ENCODE results near the gene FGGY.

Gene FGGY

GRCh38 chr1:59285691-59286090 is 11.2 kb upstream of the FGGY start:
- no peak overlapping the region for H3K4me3 ChIP-seq (ENCODE audit: low read depth, low read length)
- DNase-seq (ENCODE audit: low read depth, low spot score): no peak
- in situ Hi-C loops (cut with HindIII; ENCODE audit: low sequenced_read_pairs): no loop called here
- TF ChIP-seq, protein P1, sequence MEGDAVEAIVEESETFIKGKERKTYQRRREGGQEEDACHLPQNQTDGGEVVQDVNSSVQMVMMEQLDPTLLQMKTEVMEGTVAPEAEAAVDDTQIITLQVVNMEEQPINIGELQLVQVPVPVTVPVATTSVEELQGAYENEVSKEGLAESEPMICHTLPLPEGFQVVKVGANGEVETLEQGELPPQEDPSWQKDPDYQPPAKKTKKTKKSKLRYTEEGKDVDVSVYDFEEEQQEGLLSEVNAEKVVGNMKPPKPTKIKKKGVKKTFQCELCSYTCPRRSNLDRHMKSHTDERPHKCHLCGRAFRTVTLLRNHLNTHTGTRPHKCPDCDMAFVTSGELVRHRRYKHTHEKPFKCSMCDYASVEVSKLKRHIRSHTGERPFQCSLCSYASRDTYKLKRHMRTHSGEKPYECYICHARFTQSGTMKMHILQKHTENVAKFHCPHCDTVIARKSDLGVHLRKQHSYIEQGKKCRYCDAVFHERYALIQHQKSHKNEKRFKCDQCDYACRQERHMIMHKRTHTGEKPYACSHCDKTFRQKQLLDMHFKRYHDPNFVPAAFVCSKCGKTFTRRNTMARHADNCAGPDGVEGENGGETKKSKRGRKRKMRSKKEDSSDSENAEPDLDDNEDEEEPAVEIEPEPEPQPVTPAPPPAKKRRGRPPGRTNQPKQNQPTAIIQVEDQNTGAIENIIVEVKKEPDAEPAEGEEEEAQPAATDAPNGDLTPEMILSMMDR (IDR thresholded peaks at IDR 0.05; ENCODE audit: low read depth, low read length): no peak

GRCh38 chr1:59288046-59288445 is 8.8 kb upstream of the FGGY start:
- in situ Hi-C loops (cut with HindIII; ENCODE audit: low sequenced_read_pairs): no loop called here
- no peak overlapping the region for H3K4me3 ChIP-seq (ENCODE audit: low read depth, low read length)
- DNase-seq (ENCODE audit: low read depth, low spot score): no peak
- TF ChIP-seq, protein P1 (IDR thresholded peaks at IDR 0.05; ENCODE audit: low read depth, low read length): no peak

DNA sequence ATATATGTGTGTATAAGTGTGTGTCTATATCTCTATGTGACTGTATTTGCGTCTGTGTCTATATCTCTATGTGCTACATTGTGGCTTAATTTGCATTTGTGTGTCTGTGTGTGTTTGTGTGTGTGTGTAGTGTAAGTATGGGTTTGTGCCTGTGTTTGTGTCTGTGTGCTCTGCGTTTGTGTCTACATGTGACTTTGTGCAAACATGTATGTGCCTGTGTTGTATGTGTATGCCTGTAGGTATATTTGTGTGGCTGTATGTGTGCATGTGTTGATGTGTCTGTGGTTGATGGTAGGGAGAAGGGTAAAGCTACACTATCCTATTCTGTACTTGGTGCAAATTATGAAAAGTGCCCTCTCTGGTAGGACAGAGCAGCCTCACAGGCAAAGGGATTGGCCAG is 7.3 kb upstream of the FGGY start:
- no peak overlapping the region for H3K4me3 ChIP-seq (ENCODE audit: low read depth, low read length)
- in situ Hi-C loops (cut with HindIII; ENCODE audit: low sequenced_read_pairs): no loop called here
- no peak for DNase-seq (ENCODE audit: low read depth, low spot score)
- TF ChIP-seq, protein P1 (IDR thresholded peaks at IDR 0.05; ENCODE audit: low read depth, low read length): no peak

GRCh38 chr1:59290193-59290949 is 6.5 kb upstream of the FGGY start:
- in situ Hi-C loops (cut with HindIII; ENCODE audit: low sequenced_read_pairs): no loop called here
- DNase-seq (ENCODE audit: low read depth, low spot score): peak; percentile 47
- TF ChIP-seq, protein P1 (IDR thresholded peaks at IDR 0.05; ENCODE audit: low read depth, low read length): peak; percentile 43
- no peak overlapping the region for H3K4me3 ChIP-seq (ENCODE audit: low read depth, low read length)

- H3K4me3 ChIP-seq (ENCODE audit: low read depth, low read length): no peak overlapping the region
- TF ChIP-seq, protein P1 (IDR thresholded peaks at IDR 0.05; ENCODE audit: low read depth, low read length): no peak
- in situ Hi-C loops (cut with HindIII; ENCODE audit: low sequenced_read_pairs): no loop called here
Measured at GRCh38 chr1:59291561-59291960, 5.3 kb upstream of the FGGY start.

GRCh38 chr1:59292562-59292961 is 4.3 kb upstream of the FGGY start:
- H3K4me3 ChIP-seq (ENCODE audit: low read depth, low read length): no peak overlapping the region
- in situ Hi-C loops (cut with HindIII; ENCODE audit: low sequenced_read_pairs): no loop called here

More at GRCh38 chr1:59291561-59291960, 5.3 kb upstream of the FGGY start:
- DNase-seq (ENCODE audit: low read depth, low spot score): no peak

More at GRCh38 chr1:59292562-59292961, 4.3 kb upstream of the FGGY start:
- DNase-seq (ENCODE audit: low read depth, low spot score): no peak
- TF ChIP-seq, protein P1 (IDR thresholded peaks at IDR 0.05; ENCODE audit: low read depth, low read length): no peak
